Neural crest cell (in vitro differentiated cells): Measurements from ENCODE around the gene HSD17B2. TPM values are rescaled to one million over a fixed set of nuclear protein-coding genes. Genes with fewer than 3 reads are reported as not detected.

Experiments used
- DNase-seq: peaks from one replicate; pipeline ENCODE4 v3.0.0; 2021; ENCODE audit warnings: low read depth, mixed read lengths, low spot score
- H3K27ac Mint-ChIP-seq: one replicate; pipeline ENCODE4 v1.8.0; 2021; ENCODE audit warnings: mild to moderate bottlenecking, mixed read lengths; ENCODE audit not compliant: unreplicated experiment
- H3K27me3 Mint-ChIP-seq: 2 replicates; pipeline ENCODE4 v1.8.0; 2021; ENCODE audit warnings: low read depth, mild to moderate bottlenecking, mixed read lengths
- H3K36me3 Mint-ChIP-seq: 2 replicates; pipeline ENCODE4 v1.8.0; 2021; ENCODE audit warnings: low read depth, mild to moderate bottlenecking, mixed read lengths
- H3K4me1 Mint-ChIP-seq: 2 replicates; pipeline ENCODE4 v1.8.0; 2021; ENCODE audit warnings: mixed read lengths
- H3K4me3 Mint-ChIP-seq: one replicate; pipeline ENCODE4 v1.8.0; 2021; ENCODE audit warnings: mild to moderate bottlenecking, mixed read lengths
- H3K9me3 Mint-ChIP-seq: 2 replicates; pipeline ENCODE4 v1.8.0; 2021; ENCODE audit warnings: mixed read lengths
- long read RNA-seq: library from polyadenylated mRNA; unstranded; transcript quantifications from one replicate; pipeline ENCODE4 v2.0.0, GENCODE V29; 2020
- total RNA-seq: library from RNA; stranded (reverse); gene quantifications from 2 replicates; pipeline ENCODE4 v1.2.1, GENCODE V29; 2021
- TF ChIP-seq, protein P1 (sequence below): fragments of 200-600 bp; sonication (generic); conservative IDR thresholded peaks from 2 replicates; pipeline ENCODE4 v1.5.0; 2021; ENCODE audit warnings: antibody characterized with exemption, mild to moderate bottlenecking

The HSD17B2 gene, protein sequence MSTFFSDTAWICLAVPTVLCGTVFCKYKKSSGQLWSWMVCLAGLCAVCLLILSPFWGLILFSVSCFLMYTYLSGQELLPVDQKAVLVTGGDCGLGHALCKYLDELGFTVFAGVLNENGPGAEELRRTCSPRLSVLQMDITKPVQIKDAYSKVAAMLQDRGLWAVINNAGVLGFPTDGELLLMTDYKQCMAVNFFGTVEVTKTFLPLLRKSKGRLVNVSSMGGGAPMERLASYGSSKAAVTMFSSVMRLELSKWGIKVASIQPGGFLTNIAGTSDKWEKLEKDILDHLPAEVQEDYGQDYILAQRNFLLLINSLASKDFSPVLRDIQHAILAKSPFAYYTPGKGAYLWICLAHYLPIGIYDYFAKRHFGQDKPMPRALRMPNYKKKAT
- not detected in 2 replicates for total RNA-seq
- long read RNA-seq: 0 reads

DNA sequence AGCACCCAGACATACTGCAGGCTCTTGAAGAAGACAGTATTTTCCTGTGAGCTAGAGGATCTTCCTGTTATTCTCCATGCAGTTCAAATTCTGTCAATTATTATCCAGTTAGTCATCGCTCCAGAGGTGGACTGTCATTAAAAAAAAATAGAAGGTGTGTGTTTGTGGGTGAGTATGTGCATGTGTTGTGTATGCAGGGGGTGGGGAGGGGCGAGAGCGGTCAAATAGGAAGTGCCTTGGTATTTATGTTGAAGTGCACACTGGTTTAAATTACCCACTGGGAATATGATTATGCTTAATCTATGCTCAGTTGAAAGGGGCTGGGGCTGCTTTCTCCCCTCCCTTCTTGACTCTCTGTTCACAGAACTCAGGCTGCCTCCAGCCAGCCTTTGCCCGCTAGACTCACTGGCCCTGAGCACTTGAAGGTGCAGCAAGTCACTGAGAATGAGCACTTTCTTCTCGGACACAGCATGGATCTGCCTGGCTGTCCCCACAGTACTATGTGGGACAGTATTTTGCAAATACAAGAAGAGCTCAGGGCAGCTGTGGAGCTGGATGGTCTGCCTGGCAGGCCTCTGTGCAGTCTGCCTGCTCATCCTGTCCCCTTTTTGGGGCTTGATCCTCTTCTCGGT is at the start of gene HSD17B2:
HSD17B2 (plus strand) TSS at position 273 of the 632 bp plus-strand sequence; CDS start at position 445, 172 bp downstream.
- Mint-ChIP-seq H3K4me1 (no peaks in the 10 kb centered on the region), H3K4me3 (no peak within 1 kb of the TSS), H3K27ac (no peak within 1 kb of the TSS)

DNA sequence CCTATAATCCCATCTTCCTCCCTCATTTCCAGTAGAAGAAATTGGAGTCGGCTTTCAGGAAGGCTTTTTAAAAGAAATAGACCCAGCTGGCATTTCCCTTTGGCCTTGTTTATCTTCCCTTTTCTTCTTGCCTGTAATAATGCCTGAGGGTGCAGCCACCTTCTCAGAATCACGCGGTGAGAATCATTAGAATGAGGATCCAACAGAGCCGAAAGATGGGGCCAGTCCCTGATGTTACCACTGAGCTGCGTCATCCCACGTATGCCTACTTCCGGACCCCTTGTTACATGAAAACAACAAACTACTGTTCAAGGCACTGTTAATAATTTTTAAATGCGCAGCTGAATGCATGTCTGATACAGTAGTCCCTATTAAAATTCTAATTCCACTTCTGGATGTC is 47.9 kb upstream of the HSD17B2 start:
- TF ChIP-seq, protein P1, sequence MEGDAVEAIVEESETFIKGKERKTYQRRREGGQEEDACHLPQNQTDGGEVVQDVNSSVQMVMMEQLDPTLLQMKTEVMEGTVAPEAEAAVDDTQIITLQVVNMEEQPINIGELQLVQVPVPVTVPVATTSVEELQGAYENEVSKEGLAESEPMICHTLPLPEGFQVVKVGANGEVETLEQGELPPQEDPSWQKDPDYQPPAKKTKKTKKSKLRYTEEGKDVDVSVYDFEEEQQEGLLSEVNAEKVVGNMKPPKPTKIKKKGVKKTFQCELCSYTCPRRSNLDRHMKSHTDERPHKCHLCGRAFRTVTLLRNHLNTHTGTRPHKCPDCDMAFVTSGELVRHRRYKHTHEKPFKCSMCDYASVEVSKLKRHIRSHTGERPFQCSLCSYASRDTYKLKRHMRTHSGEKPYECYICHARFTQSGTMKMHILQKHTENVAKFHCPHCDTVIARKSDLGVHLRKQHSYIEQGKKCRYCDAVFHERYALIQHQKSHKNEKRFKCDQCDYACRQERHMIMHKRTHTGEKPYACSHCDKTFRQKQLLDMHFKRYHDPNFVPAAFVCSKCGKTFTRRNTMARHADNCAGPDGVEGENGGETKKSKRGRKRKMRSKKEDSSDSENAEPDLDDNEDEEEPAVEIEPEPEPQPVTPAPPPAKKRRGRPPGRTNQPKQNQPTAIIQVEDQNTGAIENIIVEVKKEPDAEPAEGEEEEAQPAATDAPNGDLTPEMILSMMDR: no peak
- DNase-seq: no peak
- Mint-ChIP-seq H3K9me3 (no peaks in the 10 kb centered on the region), H3K4me3 (no peak overlapping the region), H3K4me1 (no peaks in the 10 kb centered on the region), H3K27ac (no peak overlapping the region), H3K36me3 (no peaks in the 10 kb centered on the region), H3K27me3 (peaks cover 3% of the 10 kb centered on the region)

More for the DNA sequence above, at the start of gene HSD17B2:
- DNase-seq: no peak
- TF ChIP-seq, protein P1: no peak
- Mint-ChIP-seq H3K9me3 (no peaks in the 10 kb centered on the region), H3K27me3 (peaks cover 15% of the 10 kb centered on the region), H3K36me3 (no peaks in the 10 kb centered on the region)

DNA sequence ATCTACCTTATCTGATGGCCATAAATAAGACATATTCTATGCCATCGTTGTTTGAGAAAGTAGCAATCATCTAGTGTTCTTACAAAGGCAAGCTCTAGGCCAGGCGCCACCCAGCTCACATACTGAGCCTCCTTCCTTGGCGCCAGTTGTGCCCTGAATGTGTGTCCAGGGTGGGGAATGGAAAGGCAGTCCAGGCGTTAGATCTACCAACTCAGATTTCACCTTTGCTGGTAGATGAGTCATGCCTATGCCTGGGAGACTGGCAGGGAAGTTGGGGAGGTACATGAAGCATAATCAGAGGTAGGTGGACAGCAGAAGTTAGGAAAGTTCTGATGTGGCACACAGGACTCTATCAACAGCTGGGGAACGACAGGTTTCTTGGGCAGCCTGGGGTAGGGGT is 47.3 kb upstream of the HSD17B2 start:
- Mint-ChIP-seq H3K27ac (no peak overlapping the region), H3K36me3 (no peaks in the 10 kb centered on the region), H3K27me3 (peaks cover 3% of the 10 kb centered on the region), H3K4me1 (no peaks in the 10 kb centered on the region), H3K9me3 (no peaks in the 10 kb centered on the region), H3K4me3 (no peak overlapping the region)
- TF ChIP-seq, protein P1: no peak
- no peak for DNase-seq

DNA sequence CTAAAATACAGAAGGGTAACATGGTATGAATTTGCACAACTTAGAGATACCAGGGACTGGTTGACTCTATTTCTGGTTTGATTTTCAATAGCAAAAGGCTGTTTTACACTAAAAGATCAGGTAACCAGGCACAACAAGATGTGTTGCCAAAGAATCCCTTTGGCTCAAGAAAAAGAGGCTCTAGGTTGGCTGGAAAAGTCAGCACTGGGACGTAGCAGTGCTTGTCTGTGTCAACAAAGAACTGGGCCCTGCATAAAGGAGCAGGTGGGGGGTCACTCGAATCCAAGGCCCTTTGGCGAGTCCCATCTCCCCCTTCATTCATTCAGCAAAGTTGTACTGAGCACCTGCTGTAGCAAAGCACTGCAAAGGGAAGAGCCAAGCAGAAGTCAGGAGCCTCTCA is 42.2 kb upstream of the HSD17B2 start:
- TF ChIP-seq, protein P1: no peak
- no peaks in the 10 kb centered on the region for H3K9me3 Mint-ChIP-seq
- no peak for DNase-seq
- H3K4me1 Mint-ChIP-seq: peaks cover 8% of the 10 kb centered on the region
- no peaks in the 10 kb centered on the region for H3K27me3 Mint-ChIP-seq
- no peak overlapping the region for H3K27ac Mint-ChIP-seq
- H3K4me3 Mint-ChIP-seq: no peak overlapping the region
- no peaks in the 10 kb centered on the region for H3K36me3 Mint-ChIP-seq

DNA sequence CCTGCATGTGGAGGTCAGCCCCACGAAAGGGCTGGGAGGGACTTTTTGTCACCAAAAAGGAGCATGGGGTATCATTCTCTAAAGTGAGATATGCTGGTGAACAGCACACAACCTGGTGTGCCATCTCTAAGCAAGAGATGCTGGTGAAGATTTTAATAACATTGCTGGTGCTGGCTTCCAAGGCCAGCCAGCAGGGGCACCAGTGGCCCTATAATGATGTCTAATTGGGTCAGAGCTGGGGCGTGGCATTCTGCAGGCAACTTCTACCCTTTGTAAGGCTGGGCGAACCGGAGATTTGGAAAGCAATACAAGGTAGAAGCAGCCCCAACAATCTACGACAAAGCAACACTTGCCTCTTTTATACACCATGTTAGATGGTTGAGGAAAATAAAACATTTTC is 40.6 kb upstream of the HSD17B2 start:
- no peak overlapping the region for H3K4me3 Mint-ChIP-seq
- H3K36me3 Mint-ChIP-seq: no peaks in the 10 kb centered on the region
- no peak overlapping the region for H3K27ac Mint-ChIP-seq
- no peaks in the 10 kb centered on the region for H3K27me3 Mint-ChIP-seq
- H3K9me3 Mint-ChIP-seq: no peaks in the 10 kb centered on the region
- no peak for DNase-seq
- H3K4me1 Mint-ChIP-seq: peaks cover 11% of the 10 kb centered on the region
- TF ChIP-seq, protein P1: peak; percentile 28
